Right lobe of liver (tissue), 6 donors: ENCODE measurements around the gene ZNF74. TPM values are rescaled to one million over a fixed set of nuclear protein-coding genes. Genes with fewer than 3 reads are reported as not detected.

Source experiments
- ATAC-seq, 4 donors: fragments of 200-7000 bp; cut with Tn5 transposase; one replicate each; pipeline ENCODE4 v1.9.1; 2020; ENCODE audit warnings: mild to moderate bottlenecking in 4 of 4, moderate library complexity in 4 of 4
- DNase-seq, 3 donors: peaks; one replicate each; pipeline ENCODE4 v3.0.0-alpha.2; 2020
- H3K27ac ChIP-seq, 3 donors: fragments of 200-600 bp; one replicate each; pipeline ENCODE4 v1.8.0; 2022
- H3K27me3 ChIP-seq, 2 donors: fragments of 200-600 bp; one replicate each; pipeline ENCODE4 v1.8.0; 2022
- H3K36me3 ChIP-seq, 4 donors: fragments of 200-600 bp; sonication (generic) in 1 of 4; one replicate each; pipeline versions ENCODE4 v1.5.1 to v1.8.0; 2017 to 2022; ENCODE audit warnings: control low read depth in 1 of 4
- H3K4me1 ChIP-seq, 4 donors: fragments of 200-600 bp; sonication (generic) in 1 of 4; one replicate each; pipeline versions ENCODE4 v1.5.1 to v1.8.0; 2017 to 2022; ENCODE audit warnings: control low read depth in 1 of 4
- H3K4me3 ChIP-seq, 3 donors: fragments of 200-600 bp; one replicate each; pipeline ENCODE4 v1.8.0; 2022
- H3K9me3 ChIP-seq, 4 donors: fragments of 200-600 bp; sonication (generic) in 1 of 4; one replicate each; pipeline versions ENCODE4 v1.5.1 to v1.8.0; 2017 to 2022; ENCODE audit warnings: control low read depth in 1 of 4
- CTCF ChIP-seq, 4 donors: fragments of 200-600 bp in 3 of 4; fragments of 450-650 bp in 1 of 4; IDR thresholded peaks; one replicate each; pipeline versions ENCODE4 v1.5.1 to v1.8.0; 2016 to 2022; ENCODE audit warnings: antibody characterized with exemption in 4 of 4, mild to moderate bottlenecking in 2 of 4
- POLR2A ChIP-seq: fragments of 450-650 bp; IDR thresholded peaks from one replicate; pipeline ENCODE4 v1.6.1; 2017; ENCODE audit warnings: antibody characterized with exemption, mild to moderate bottlenecking
- WGBS: methylation state at CpG from one replicate; pipeline ENCODE4 v1.1.6; 2018; ENCODE audit warnings: low coverage, low lambda C conversion rate; ENCODE audit not compliant: insufficient coverage; ENCODE audit errors: missing lambda C conversion rate; 5-methylcytosine and 5-hydroxymethylcytosine counted together
- intact Hi-C, 2 donors: fragments of 100-400 bp; cut with DNase I; formaldehyde crosslinking; loops; one replicate each; pipeline versions ENCODE4 v1.11.2 to v1.14.1; 2022
- total RNA-seq, 6 experiments: library from RNA; depleted of rRNA in 2 of 6; stranded (reverse); fragments of >200 nt in 2 of 6; fragmentation: NEBNext Ultra II Directional in 3 of 6; extraction: Animal tissue kit (Norgen Biotek cat#: 25700) in 3 of 6; gene quantifications; one replicate each; pipeline versions ENCODE4 v1.1.0 to v1.2.4, GENCODE V29; 2016 to 2023
- donor health status: DM: no; HTN: yes; CAD: no.
- donor health status: DM: no; HTN: no; CAD: no.
- donor health status: DM: no; HTN: no; CAD: no.
- donor health status: DM: no; HTN: yes; CAD: no.
- donor health status: DM: no; HTN: yes; CAD: no.

The ZNF74 gene
- total RNA-seq, 6 experiments from 2014 or later, result 3.2 to 6.6 (median 3.4) TPM

- intact Hi-C loops, result no loop called here
- DNase-seq, result no peak
- no peaks in the 10 kb centered on the region for H3K36me3 ChIP-seq
- WGBS, result 100% methylated on average over 2 of the region's 6 CpGs
- no peaks in the 10 kb centered on the region for H3K27me3 ChIP-seq
- H3K4me3 ChIP-seq, result no peak overlapping the region
- H3K4me1 ChIP-seq, result no peaks in the 10 kb centered on the region
- ATAC-seq, result no peak
- H3K27ac ChIP-seq, result no peak overlapping the region
- H3K9me3 ChIP-seq, result no peaks in the 10 kb centered on the region
- no peak for TF ChIP-seq POLR2A
- no peak for TF ChIP-seq CTCF (IDR thresholded peaks at IDR 0.05)
Observed at GRCh38 chr22:20384865-20385264, 9.1 kb upstream of the ZNF74 start.

GRCh38 chr22:20386336-20386735 is 7.6 kb upstream of the ZNF74 start:
- H3K4me1 ChIP-seq, result no peaks in the 10 kb centered on the region
- 88% methylated on average over 2 of the region's 2 CpGs for WGBS
- ATAC-seq (no peak), DNase-seq (no peak)
- H3K9me3 ChIP-seq, result no peaks in the 10 kb centered on the region
- H3K27ac ChIP-seq, result no peak overlapping the region
- no peaks in the 10 kb centered on the region for H3K36me3 ChIP-seq
- no peak overlapping the region for H3K4me3 ChIP-seq
- TF ChIP-seq CTCF (IDR thresholded peaks at IDR 0.05) (no peak), POLR2A (no peak)
- H3K27me3 ChIP-seq, result no peaks in the 10 kb centered on the region
- intact Hi-C loops, result no loop called here

DNA sequence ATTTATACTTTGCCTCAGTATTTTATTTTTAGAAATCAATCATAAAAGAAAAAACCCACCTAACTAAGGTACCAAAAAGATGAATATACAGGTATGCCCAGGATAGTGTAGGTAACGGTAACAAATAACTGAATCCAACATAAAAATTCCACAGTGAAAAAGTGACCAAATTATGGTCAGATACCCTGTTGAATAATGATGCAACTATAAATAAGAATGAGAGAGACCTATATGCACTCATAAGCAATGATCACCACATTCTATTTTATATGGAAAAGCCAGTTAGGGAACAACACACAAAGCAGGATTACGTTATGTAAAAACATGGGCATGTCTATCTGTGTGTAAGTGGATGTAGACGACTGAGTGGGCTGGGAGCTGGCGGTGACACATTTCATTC is 7.0 kb upstream of the ZNF74 start:
- DNase-seq (no peak), ATAC-seq (no peak)
- H3K4me3 ChIP-seq, result no peak overlapping the region
- no peaks in the 10 kb centered on the region for H3K4me1 ChIP-seq
- no peaks in the 10 kb centered on the region for H3K27me3 ChIP-seq
- intact Hi-C loops, result no loop called here
- no peaks in the 10 kb centered on the region for H3K36me3 ChIP-seq
- 79% methylated on average over 4 of the region's 4 CpGs for WGBS
- H3K9me3 ChIP-seq, result no peaks in the 10 kb centered on the region
- TF ChIP-seq POLR2A, result no peak
- no peak for TF ChIP-seq CTCF (IDR thresholded peaks at IDR 0.05)
- no peak overlapping the region for H3K27ac ChIP-seq

DNA sequence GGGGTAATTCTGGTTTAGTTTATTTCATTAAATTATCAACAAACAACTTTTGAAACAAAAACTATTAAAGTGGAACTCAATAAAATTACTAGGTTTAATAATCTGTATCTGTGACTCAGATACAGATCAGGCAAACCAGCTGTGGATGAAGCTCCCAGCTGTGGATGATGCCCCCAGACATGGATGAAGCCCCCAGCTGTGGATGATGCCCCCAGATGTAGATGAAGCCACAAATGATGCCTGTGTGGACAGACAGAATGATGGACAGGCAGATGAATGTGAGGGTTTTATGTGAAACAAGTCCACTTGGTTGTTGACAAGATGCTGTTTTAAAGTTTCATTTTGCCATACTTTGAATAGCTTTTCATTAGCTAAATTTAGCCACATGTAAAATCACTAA is 5.8 kb upstream of the ZNF74 start:
- Histone ChIP-seq H3K4me3 (no peak overlapping the region), H3K36me3 (no peaks in the 10 kb centered on the region), H3K4me1 (peaks cover 0 to under 1% (median 0%) of the 10 kb centered on the region in 4 donors), H3K27me3 (no peaks in the 10 kb centered on the region), H3K27ac (no peak overlapping the region), H3K9me3 (no peaks in the 10 kb centered on the region)
- ATAC-seq (no peak), DNase-seq (no peak)
- intact Hi-C loops, result no loop called here
- TF ChIP-seq CTCF (IDR thresholded peaks at IDR 0.05) (no peak), POLR2A (no peak)

GRCh38 chr22:20389288-20389687 is 4.7 kb upstream of the ZNF74 start:
- Histone ChIP-seq H3K4me3 (no peak overlapping the region), H3K27me3 (no peaks in the 10 kb centered on the region), H3K9me3 (no peaks in the 10 kb centered on the region), H3K36me3 (no peaks in the 10 kb centered on the region), H3K27ac (no peak overlapping the region), H3K4me1 (peaks cover 0 to 5% (median 0%) of the 10 kb centered on the region in 4 donors)
- TF ChIP-seq CTCF (IDR thresholded peaks at IDR 0.05) (no peak), POLR2A (no peak)
- ATAC-seq (no peak), DNase-seq (no peak)
- intact Hi-C loops, result no loop called here
- 95% methylated on average over 6 of the region's 6 CpGs for WGBS
